Vagina (tissue), 2 donors: ENCODE measurements around the gene PPP4R4. TPM values are rescaled to one million over a fixed set of nuclear protein-coding genes. Genes with fewer than 3 reads are reported as not detected.

ENCODE experiments used
- DNase-seq, 2 donors: peaks; one replicate each; pipeline ENCODE4 v3.0.0-alpha.2; 2017; ENCODE audit errors: extremely low spot score in 2 of 2
- H3K27ac ChIP-seq: fragments of 200-600 bp; sonication (generic); one replicate; pipeline ENCODE4 v1.5.1; 2019
- H3K27me3 ChIP-seq: fragments of 200-600 bp; sonication (generic); one replicate; pipeline ENCODE4 v1.5.1; 2019
- H3K36me3 ChIP-seq, 2 donors: fragments of 200-600 bp; sonication (generic); one replicate each; pipeline ENCODE4 v1.5.1; 2017 to 2019
- H3K4me1 ChIP-seq: fragments of 200-600 bp; sonication (generic); one replicate; pipeline ENCODE4 v1.5.1; 2019
- H3K4me3 ChIP-seq, 2 donors: fragments of 200-600 bp; sonication (generic); 1 replicate in 1 of 2; 2 replicates in 1 of 2; pipeline ENCODE4 v1.5.1; 2016 to 2019
- H3K9me3 ChIP-seq: fragments of 200-600 bp; sonication (generic); one replicate; pipeline ENCODE4 v1.5.1; 2019
- POLR2A ChIP-seq, 2 donors: fragments of 450-650 bp; IDR thresholded peaks; one replicate each; pipeline ENCODE4 v1.6.1; 2017; ENCODE audit warnings: antibody characterized with exemption in 2 of 2, mild to moderate bottlenecking in 2 of 2, moderate library complexity in 2 of 2
- POLR2AphosphoS5 ChIP-seq, 2 donors: sonication (generic); formaldehyde crosslinking; IDR thresholded peaks; one replicate each; pipeline ENCODE4 v1.9.0; 2017; ENCODE audit warnings: antibody characterized with exemption in 2 of 2, mild to moderate bottlenecking in 2 of 2, low read depth in 1 of 2; ENCODE audit not compliant: insufficient read depth in 1 of 2
- intact Hi-C: fragments of 100-400 bp; cut with DNase I; formaldehyde crosslinking; loops from one replicate; pipeline ENCODE4 v1.15.1; 2023
- total RNA-seq: library from RNA; depleted of rRNA; stranded (reverse); fragments of >200 nt; gene quantifications from one replicate; pipeline ENCODE4 v1.2.3, GENCODE V29; 2016
- TF ChIP-seq, protein P1 (sequence below), 3 experiments: fragments of 450-650 bp in 2 of 3; fragments of 200-600 bp in 1 of 3; sonication (generic) in 1 of 3; IDR thresholded peaks; one replicate each; pipeline ENCODE4 v1.5.1; 2017 to 2019; ENCODE audit warnings: antibody characterized with exemption in 3 of 3, mild to moderate bottlenecking in 2 of 3, moderate library complexity in 2 of 3

PPP4R4 gene
- total RNA-seq, 1 donor from 2014 or later: 6.1 TPM

GRCh38 chr14:94181835-94182234 is 7.7 kb downstream of the PPP4R4 start:
- H3K27me3 ChIP-seq: no peaks in the 10 kb centered on the region
- no peak for DNase-seq

DNA sequence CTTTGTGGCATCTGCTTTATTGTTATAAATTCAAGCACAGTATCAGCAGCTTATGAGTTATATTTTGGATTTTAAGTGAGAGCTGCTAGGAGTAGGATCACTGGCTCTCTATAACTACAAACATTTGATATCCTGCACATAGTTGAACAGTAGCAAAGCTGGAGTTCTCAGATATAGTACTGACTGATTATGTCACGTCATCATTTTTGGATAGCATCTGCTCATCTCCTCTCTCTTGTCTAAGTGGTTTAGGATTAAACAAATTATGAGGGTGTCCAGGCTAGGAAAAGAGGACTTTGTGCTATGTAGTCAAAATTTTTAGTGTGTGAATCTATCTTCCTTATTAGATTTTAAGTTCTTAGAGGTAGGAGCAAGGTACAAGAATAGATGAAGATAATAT is 18.4 kb downstream of the PPP4R4 start:
- Histone ChIP-seq H3K36me3 (no peaks in the 10 kb centered on the region), H3K4me3 (no peak overlapping the region), H3K9me3 (no peaks in the 10 kb centered on the region), H3K27ac (no peak overlapping the region), H3K4me1 (no peaks in the 10 kb centered on the region), H3K27me3 (no peaks in the 10 kb centered on the region)
- TF ChIP-seq POLR2A (IDR thresholded peaks at IDR 0.05): no peak
- TF ChIP-seq POLR2AphosphoS5 (IDR thresholded peaks at IDR 0.05; ENCODE audit: insufficient read depth in 1 of 2, low read depth in 1 of 2): no peak
- TF ChIP-seq, protein P1, sequence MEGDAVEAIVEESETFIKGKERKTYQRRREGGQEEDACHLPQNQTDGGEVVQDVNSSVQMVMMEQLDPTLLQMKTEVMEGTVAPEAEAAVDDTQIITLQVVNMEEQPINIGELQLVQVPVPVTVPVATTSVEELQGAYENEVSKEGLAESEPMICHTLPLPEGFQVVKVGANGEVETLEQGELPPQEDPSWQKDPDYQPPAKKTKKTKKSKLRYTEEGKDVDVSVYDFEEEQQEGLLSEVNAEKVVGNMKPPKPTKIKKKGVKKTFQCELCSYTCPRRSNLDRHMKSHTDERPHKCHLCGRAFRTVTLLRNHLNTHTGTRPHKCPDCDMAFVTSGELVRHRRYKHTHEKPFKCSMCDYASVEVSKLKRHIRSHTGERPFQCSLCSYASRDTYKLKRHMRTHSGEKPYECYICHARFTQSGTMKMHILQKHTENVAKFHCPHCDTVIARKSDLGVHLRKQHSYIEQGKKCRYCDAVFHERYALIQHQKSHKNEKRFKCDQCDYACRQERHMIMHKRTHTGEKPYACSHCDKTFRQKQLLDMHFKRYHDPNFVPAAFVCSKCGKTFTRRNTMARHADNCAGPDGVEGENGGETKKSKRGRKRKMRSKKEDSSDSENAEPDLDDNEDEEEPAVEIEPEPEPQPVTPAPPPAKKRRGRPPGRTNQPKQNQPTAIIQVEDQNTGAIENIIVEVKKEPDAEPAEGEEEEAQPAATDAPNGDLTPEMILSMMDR (IDR thresholded peaks at IDR 0.05): no peak
- DNase-seq: no peak
- intact Hi-C loops: no loop called here

More at GRCh38 chr14:94181835-94182234, 7.7 kb downstream of the PPP4R4 start:
- Histone ChIP-seq H3K36me3 (no peaks in the 10 kb centered on the region), H3K4me1 (no peaks in the 10 kb centered on the region), H3K4me3 (no peak overlapping the region), H3K9me3 (no peaks in the 10 kb centered on the region), H3K27ac (no peak overlapping the region)
- intact Hi-C loops: no loop called here
- no peak for TF ChIP-seq POLR2AphosphoS5 (IDR thresholded peaks at IDR 0.05; ENCODE audit: insufficient read depth in 1 of 2, low read depth in 1 of 2)
- TF ChIP-seq, protein P1 (IDR thresholded peaks at IDR 0.05): no peak

DNA sequence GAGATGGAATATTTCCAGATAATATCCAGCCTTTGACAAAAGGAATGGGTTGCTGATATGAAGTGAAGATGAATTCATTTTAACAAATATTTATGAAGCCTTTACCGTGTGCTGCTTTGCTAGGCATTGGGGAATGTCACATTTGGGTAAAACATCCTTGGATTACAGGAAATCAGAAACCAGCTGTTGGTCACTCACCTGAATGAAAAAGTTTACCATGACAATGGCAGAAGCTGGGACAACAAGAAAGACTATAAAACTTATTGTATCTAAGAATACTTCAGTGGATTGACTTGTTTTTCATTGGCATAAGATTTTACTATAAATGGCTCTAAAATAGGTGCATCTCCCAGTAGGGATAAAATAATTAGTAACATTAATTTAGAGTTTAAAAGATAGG is 19.7 kb downstream of the PPP4R4 start:
- no peak for DNase-seq

GRCh38 chr14:94196057-94196456 is 21.9 kb downstream of the PPP4R4 start:
- H3K27ac ChIP-seq: no peak overlapping the region
- no peaks in the 10 kb centered on the region for H3K4me1 ChIP-seq
- no peaks in the 10 kb centered on the region for H3K36me3 ChIP-seq
- no peak for DNase-seq
- no peak for TF ChIP-seq POLR2A (IDR thresholded peaks at IDR 0.05)
- TF ChIP-seq POLR2AphosphoS5 (IDR thresholded peaks at IDR 0.05; ENCODE audit: insufficient read depth in 1 of 2, low read depth in 1 of 2): no peak
- TF ChIP-seq, protein P1 (IDR thresholded peaks at IDR 0.05): no peak
- H3K9me3 ChIP-seq: no peaks in the 10 kb centered on the region
- H3K27me3 ChIP-seq: no peaks in the 10 kb centered on the region
- intact Hi-C loops: no loop called here
- no peak overlapping the region for H3K4me3 ChIP-seq

More for the DNA sequence above, 19.7 kb downstream of the PPP4R4 start:
- H3K4me1 ChIP-seq: no peaks in the 10 kb centered on the region
- intact Hi-C loops: no loop called here
- no peaks in the 10 kb centered on the region for H3K36me3 ChIP-seq
- H3K27ac ChIP-seq: no peak overlapping the region
- TF ChIP-seq, protein P1 (IDR thresholded peaks at IDR 0.05): no peak
- TF ChIP-seq POLR2AphosphoS5 (IDR thresholded peaks at IDR 0.05; ENCODE audit: insufficient read depth in 1 of 2, low read depth in 1 of 2) (no peak), POLR2A (IDR thresholded peaks at IDR 0.05) (no peak)
- no peak overlapping the region for H3K4me3 ChIP-seq
- H3K9me3 ChIP-seq: no peaks in the 10 kb centered on the region
- no peaks in the 10 kb centered on the region for H3K27me3 ChIP-seq

DNA sequence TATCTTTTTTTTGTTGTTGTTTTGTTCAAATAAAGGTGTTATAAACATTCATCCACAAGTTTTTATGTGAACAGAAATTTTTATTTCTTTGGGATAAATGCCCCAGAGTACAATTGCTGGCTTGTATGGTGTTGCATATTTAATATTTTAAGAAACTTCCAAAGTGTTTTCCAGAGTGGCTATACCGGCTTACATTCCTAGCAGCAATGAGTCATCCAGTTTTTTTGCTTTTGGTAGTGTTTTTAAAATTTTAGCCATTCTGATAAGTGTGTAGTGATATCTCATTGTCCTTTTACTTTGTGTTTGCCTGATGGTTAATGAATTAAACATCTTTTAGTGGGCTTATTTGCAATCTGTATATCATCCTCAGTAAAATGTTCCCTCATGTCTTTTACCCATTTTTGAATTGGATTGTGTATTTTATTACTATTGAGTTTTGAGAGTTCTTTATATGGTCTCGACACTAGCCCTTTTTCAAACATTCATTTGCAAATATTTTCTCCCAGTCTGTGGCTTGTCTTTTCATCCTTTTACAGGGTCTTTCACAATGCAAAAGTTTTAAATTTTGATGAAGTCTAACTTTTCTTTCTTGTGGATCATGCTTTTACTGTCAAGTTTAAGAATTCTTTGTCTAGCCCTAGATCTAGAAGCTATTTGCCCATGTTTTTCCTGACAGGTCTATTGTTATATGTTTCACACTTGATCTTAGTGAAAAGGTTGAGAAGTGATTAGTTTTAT is 29.5 kb downstream of the PPP4R4 start:
- H3K27me3 ChIP-seq: no peaks in the 10 kb centered on the region
- H3K4me1 ChIP-seq: no peaks in the 10 kb centered on the region
- no peak overlapping the region for H3K4me3 ChIP-seq
- intact Hi-C loops: no loop called here
- H3K9me3 ChIP-seq: no peaks in the 10 kb centered on the region
- no peaks in the 10 kb centered on the region for H3K36me3 ChIP-seq
- no peak for TF ChIP-seq POLR2AphosphoS5 (IDR thresholded peaks at IDR 0.05; ENCODE audit: insufficient read depth in 1 of 2, low read depth in 1 of 2)
- TF ChIP-seq, protein P1 (IDR thresholded peaks at IDR 0.05): no peak
- TF ChIP-seq POLR2A (IDR thresholded peaks at IDR 0.05): no peak
- H3K27ac ChIP-seq: no peak overlapping the region
- no peak for DNase-seq
